Epithelial cell of prostate (primary cell): ENCODE data around the gene REEP5.
"Not testable (repeated sequence)": the region's sequence is repeated elsewhere in the genome, so short reads cannot be mapped to it uniquely, and the experiment has no call there.

Experiments
- DNase-seq: peaks from one replicate; pipeline ENCODE4 v3.0.0-alpha.2; 2011; ENCODE audit warnings: low read depth, low spot score
- H3K27ac ChIP-seq: fragments of 450-650 bp; 2 replicates; pipeline ENCODE4 v1.5.1; 2017; ENCODE audit warnings: mild to moderate bottlenecking

REEP5 gene

DNA sequence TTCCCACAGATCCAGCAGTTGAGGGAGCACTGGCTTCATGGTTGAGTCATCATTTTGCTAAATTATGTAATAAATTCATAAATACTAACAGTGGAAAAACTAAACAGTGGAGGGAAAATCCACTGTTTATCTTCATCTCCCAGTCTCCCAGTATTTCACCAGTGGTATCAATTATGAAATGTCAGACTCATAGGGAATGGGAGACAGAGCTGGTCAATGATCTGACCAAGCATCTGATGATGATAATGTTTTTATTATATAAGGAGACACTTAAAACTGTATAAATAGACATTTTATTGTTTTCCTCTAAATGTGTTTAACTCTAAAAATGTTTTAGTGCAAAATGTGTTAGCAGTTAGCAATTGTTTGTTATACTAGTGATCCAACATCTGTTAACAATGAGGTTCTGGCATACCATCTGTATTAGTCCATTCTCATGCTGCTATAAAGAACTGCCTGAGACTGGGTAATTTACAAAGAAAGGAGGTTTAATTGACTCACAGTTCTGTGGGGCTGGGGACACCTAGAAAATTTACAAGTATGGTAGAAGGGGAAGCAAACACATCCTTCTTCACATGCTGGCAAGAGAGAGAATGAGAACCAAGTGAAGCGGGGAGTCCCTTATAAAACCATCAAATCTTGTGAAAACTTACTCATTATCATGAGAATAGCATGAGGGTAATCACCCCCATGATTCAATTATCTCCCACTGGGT lies 11.8 kb upstream of the REEP5 start:
- no peak overlapping the region for H3K27ac ChIP-seq
- no peak for DNase-seq

DNA sequence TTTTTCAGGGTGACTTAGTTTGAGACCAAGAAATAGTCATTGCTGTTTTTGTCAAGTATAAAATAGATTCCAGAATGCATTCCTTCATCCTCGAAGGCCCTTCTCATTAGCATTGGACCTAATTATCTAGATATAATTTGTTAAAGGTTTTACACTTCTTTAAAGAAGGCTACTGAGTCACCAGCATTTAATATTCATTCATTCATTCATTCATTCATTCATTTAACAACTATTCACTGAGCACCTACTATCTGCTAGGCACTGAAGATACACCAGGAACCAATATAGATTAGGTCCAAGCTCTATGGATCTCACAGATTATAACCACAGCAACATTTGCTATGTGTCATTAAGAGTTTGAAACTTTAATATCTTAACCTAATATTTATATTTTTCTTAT lies 11.1 kb upstream of the REEP5 start:
- no peak overlapping the region for H3K27ac ChIP-seq

DNA sequence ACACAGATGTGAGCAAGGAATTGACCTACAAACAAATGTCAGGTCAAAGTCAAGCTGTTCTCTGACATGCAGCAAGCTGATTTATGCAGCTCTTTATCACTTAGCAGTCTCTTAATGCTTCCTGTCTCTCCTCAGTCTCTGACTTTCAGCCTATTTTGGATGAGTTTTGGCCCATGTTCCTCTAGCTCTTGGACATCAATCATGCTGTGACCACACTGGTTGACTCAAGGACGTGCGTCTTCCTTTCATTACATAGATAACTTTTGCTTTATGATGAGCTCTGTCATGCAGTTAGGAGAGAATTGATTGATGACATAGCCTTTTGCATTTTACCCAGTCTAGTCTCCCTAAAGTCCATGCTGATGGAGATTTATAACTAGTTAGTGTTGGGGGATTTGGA lies 9.4 kb upstream of the REEP5 start:
- no peak overlapping the region for H3K27ac ChIP-seq
- no peak for DNase-seq

More for the DNA sequence above, 11.1 kb upstream of the REEP5 start:
- no peak for DNase-seq

DNA sequence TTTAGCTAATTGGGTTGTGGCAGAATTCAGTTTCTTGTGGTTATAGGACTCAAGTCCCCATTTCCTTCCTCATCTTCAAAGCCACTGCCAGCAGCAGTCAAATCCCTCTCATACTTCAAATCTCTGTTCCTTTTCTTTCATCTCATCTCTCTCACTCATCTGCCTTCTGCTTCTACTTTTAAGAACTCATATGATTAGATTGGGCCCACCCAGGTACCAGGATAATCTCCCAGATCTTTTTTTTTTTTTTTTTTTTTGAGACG lies 8.0 kb upstream of the REEP5 start:
- no peak overlapping the region for H3K27ac ChIP-seq
- DNase-seq, result no peak

DNA sequence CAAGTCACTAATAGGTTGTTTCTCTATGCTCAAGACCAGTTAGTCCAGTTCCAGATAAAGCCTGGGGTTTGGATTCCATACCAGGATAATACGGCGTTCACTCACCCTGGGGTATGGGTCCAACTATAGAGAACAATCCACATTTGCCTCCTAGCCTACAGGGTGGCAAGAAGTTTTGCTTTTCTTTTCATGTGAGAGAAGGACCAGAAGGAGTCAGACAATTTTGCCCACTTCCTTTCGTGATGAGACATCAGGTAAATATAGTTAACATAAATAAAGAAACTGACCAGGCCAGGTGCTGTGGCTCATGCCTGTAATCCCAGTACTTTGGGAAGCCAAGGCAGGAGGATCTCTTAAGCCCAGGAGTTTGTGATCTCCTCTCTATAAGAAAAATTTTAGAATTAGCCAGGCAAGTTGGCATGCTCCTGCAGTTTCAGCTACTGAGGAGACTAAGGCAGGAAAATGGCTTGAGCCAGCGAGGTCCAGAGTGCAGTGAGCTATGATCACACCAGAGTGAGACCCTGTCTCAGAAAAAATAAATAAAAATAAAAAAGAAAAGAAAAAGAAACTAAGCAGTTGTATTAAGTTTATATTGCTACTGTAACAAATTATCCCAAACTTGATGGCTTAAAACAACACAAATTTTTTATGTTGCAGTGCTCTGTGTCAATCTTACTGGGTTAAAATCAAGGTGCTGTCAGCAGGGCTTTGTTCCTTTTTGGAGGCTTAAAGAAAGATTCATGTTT lies 7.5 kb upstream of the REEP5 start:
- no peak overlapping the region for H3K27ac ChIP-seq
- no peak for DNase-seq

DNA sequence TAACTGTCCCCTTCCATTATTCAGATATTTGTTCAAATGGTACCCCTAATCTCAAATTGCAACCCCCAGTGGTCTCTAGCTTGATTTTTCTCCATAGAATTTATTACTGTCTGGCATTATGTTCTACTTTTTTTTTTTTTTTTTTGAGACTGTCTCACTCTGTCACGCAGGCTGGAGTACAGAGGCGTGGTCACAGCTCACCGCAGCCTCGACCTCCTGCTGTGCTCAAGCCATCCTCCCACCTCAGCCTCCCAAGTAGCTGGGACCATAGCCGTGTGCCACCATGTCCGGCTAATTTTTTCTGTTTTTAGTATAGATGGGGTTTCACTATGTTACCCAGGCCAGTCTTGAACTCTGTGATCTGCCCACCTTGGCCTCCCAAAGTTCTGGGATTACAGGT lies 2.0 kb upstream of the REEP5 start:
- H3K27ac ChIP-seq, result no peak overlapping the region
- DNase-seq, result no peak

DNA sequence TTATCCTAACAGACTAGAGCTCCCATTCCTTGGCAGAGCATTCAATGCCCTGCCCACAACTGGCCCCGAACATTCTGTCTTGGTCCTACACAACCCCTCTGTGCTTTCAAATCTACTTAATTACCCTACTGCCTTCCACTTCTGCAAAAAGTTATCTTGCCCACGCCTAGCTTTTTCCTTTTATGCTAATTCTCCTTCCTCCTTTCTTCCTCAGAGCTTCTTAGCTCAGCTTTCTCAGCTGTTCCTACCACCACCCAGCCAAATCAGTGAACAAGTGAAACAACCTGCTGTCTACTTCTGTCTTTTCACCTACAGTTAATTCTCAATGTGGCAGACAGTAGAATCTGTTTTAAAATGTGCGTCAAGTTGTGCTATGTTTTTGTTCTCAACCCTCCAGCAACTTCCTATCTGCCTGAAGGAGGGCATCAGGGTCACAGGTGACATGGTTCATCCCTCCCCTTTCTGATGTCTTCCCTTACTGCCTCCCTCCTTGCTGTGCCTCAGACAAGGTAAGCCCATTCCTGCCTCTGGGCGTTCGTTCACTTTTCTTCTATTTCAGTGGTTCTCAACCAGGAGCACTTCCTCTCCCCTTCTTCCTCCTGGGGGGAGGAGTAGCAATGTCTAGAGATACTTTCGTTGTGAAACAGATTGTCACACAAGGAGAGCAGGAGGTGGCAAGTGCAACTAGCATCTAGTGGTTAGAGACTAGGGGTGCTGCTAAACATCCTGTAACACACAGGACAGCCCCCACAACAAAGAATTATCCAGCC lies 1.3 kb upstream of the REEP5 start:
- no peak for DNase-seq
- no peak overlapping the region for H3K27ac ChIP-seq

DNA sequence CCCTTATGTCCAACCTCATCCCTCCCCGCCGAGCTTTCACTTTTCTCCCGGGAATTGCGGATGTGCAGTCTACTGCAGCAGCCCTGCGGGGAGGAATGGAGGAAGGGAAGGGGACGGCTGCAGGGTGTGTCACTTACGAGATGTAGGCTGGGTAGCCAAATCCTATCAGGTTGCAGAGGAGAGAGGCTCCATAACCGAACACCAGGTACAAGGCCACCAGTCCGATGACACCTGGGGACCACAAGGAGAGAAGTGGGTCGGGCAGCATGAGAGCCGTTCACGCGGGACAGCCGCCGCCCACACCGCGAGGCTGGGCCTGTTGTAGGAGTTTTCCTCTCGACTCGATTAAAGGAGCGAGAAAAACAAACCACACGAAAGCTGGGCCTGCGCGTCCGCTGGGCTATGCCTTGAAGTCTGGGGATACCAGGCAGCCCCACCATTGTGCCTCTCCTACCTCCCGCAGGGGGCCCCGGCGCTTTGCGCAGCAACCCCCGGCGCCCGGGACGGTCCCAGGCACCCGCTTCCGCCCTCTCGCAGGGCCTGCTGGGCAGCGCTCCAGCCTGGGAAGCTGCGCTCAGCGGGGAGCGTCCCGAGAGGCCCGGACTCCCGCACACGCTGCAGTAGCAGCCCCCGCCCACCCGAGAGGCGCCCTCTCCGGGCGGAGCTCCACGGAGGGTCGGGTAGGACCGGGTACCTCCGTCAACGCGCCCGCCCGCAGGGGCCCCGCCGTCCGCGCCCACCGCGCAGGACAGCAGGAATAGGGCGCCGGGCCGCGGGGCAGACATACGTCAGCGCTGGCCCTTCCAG lies 798 bp downstream of the REEP5 start:
- peak overlapping the region; percentile 65 for H3K27ac ChIP-seq
- no peak for DNase-seq

DNA sequence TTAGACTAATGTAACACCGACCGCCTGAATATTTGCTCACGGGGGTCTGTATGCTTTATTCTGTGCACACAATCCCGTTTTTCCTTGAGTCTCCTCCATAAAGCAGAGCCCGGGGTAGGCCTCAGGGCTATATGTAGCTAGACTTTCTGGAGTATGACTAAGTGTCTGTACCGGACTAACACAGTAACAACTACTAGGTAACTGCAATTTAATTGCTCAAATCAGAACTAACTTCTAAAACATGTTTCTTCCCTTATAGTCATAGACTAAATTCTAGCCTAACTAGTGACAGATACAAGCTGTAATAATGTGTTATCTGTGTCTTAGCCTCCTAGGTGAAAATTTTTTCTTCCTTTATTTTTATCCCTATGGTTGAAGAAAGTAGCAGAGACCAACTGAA lies 2.1 kb downstream of the REEP5 start:
- H3K27ac ChIP-seq, result no peak overlapping the region

DNA sequence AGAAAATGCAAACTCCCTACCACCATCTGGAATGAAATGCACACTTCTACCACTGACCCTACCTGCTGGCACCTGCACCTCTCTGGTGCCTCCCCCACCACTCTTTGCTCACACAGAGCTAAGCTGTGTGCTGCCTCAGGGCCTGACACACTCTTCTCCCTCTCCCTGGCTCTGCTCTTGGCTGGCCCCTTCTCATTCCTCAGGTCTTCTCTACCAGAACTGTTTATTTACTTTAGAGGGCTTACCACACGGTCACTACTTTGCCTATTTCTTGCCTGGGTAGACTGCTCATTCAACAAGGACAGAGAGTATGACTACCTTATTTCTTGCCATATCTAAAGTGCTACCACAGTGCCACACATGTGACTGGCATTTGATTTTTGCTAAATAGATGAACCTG lies 3.3 kb downstream of the REEP5 start:
- no peak overlapping the region for H3K27ac ChIP-seq
- DNase-seq, result no peak

More for the DNA sequence above, 2.1 kb downstream of the REEP5 start:
- no peak for DNase-seq

DNA sequence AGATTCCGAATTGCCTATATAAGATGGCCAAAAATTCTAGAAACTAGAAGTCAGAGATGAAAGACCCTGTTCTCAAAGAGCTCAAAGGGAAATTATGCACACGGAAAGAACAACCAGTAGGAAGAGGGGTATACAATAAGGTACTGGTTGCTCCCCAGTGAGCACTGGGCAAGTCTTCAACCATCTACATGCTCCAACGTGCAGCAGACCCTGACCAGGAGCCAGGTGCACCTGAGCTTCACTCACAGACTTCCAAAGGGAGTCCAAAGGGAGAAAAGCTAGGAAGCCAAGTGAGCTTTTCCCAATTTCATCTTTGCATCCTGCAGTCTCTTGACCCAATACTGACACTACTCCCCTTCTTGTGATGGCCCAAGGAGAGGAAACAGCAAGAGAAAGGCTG lies 3.9 kb downstream of the REEP5 start:
- DNase-seq, result no peak
- H3K27ac ChIP-seq, result no peak overlapping the region

DNA sequence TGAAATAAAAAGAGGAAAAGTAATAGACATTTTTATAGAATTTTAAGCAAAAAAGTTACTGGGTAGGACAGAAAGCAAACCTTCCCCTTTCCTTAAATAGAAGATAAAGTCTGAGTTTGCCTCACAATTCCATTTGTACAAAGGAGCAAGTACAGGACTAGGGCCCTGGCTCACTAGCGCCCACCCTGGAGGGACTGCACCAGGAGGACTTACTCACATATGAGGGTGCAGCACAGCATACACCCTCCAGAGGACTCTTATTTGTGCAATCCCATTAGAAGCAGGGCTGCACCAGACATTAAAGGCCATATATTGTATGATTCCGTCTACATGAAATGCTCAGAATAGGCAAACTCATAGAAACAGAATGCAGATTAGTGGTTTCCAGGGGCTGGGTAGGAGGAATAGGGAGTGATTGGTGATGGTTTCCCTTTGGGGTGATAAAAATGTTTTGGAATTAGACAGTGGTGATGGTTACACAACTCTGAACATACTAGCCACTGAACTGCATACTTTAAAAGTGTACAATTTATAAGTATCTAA lies 4.5 kb downstream of the REEP5 start:
- no peak overlapping the region for H3K27ac ChIP-seq
- no peak for DNase-seq

DNA sequence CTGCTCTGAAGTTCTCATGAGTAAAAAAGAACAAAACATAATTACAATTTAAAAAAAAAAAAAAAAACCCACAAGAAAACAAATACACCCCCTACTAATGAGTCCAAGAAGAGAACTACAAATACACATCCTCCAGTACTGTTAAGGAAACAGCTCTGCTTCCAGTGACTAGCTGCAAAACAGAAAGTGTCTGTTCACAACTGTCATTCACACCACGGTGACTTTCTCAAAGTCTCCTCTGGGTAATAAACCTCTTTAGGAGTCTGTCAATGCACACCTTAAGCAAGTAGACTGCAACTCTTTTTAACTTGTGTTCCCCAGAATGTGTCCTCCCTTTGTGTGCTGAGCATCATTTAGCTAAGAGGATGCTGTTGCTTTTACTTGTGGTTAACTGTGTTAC lies 6.2 kb downstream of the REEP5 start:
- no peak for DNase-seq
- no peak overlapping the region for H3K27ac ChIP-seq

DNA sequence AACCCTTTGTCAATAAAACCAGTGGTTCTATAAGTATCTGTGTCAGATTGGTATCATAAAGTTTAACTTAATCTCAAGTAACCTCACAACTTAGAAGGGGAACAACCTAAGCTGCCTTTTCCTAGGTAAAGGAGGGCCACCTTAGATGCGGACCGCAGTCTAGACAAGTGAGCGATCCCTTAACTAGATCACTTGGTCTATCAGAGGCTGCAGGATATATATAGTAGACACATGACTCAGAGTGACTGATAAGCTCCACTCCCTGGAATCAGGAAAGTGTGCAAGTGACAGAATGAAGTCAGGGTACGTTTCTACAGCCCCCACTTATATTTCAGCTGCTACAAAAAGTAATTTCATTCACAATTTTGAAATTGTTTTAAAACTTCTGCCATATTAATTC lies 7.4 kb downstream of the REEP5 start:
- H3K27ac ChIP-seq, result no peak overlapping the region
- DNase-seq, result no peak

DNA sequence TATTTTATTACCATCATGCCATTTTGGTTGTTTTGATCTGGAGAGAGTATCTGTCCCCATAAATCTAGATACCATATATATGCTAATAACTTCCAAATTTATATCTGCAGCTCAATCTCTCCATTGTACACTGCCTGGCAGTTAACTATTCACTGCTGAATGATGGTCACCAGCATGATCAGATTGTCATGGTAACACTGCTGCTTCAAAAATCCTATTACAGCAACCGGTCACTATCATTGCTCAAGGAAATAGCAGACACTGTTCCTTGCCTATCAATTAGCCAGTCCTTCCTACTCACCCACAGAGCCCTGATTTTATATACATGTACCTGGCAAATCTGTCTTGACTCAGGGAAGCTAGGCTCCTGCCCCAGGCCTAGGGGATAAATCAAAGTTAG lies 11.5 kb downstream of the REEP5 start:
- H3K27ac ChIP-seq, result no peak overlapping the region
- no peak for DNase-seq

DNA sequence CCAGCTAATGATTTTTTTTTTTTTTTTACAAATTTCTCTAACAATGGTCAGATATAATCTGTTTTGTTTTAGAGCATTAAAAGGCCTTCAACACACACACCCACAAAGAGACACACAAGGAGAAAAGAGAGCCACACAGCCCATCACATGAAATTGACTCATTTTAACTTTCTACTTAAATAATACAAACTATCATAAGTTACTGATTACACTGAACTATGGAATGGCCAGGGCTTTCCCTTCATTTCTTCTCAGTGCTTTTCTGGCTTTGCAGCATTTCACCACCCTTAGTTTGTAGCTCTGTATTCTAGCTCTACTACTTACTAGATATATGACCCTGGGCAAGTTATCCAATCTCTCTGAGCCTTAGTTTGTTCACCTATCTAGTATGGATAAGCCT lies 13.2 kb downstream of the REEP5 start:
- H3K27ac ChIP-seq, result no peak overlapping the region
- no peak for DNase-seq

DNA sequence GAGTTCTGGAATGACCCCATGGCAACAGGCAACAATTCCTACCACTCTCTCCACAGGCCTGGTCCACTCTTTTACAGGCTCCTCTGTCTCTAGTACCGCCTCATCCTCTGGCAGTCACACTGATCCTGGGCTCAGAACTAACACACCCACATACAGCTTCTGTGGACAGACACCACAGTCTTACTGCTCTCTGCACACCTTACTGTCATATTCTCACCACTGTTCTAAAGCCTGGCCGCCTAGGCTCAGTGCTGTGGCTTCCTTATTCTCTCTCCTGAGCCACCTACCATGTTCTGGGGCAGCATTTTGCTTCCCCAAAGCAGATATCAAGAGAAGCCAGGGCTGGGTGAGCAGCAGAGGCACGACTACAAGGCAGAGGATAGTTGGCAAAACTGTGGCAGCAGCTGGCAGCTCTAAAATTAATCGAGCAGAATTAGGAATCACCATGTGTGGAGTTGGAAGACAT lies 14.8 kb downstream of the REEP5 start:
- DNase-seq, result no peak
- H3K27ac ChIP-seq, result no peak overlapping the region

DNA sequence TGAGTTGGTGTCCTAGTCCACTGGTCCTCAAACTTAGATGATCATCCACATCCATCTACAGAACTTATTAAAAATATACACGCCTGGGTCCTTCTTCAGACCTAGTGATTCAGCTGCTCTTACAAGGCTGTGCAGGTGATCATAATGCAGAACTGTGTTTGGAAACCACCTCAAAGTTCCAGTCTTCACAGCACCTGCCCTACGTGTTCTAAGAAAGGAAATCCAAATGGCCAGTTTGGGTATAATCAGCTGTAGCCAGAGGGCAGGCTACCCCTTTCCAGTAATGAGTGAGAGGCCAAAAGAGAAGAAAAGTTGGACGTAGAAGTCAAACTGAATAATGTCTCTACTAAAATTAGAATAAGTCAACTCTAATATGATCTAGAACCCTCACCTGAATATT lies 15.4 kb downstream of the REEP5 start:
- no peak overlapping the region for H3K27ac ChIP-seq
- DNase-seq, result no peak

DNA sequence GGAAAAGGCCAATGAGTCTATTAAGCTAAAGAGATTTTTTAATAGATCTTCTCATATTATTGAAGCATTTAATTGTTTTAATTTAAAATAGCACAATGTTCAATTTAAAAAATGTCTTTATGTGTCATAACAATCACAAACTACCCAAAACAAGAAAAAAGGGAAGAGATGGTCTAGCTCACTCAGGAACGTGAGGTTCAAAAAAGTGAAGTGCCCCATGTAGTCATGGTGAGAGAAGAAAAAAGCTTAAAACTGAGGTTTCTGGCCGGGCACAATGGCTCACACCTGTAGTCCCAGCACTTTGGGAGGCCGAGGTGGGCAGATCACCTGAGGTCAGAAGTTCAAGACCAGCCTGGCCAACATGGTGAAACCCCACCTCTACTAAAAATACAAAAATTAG lies 17.0 kb downstream of the REEP5 start:
- H3K27ac ChIP-seq, DNase-seq: not testable (repeated sequence)

DNA sequence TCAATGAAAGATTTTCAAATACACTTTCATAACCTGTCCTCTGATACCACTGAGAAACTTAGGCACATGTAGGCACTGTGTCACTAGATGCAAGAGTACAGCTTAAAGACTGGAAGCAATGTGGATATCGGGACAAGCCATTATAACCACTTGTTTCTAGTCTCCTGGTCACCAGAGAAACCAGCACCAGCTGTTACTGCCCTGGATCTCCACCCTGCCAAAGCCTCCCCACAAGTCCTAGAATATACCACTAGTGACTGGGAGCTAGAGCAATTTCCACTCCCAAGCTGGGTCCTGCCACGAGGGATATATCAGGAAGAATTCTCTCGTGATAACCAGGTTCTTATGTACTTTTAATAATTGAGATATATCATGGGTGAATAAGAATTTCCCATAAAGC lies 19.5 kb downstream of the REEP5 start:
- DNase-seq, result no peak
- H3K27ac ChIP-seq, result no peak overlapping the region
